Measurements from ENCODE around the gene CNOT8.
"Not testable (repeated sequence)": the region's sequence is repeated elsewhere in the genome, so short reads cannot be mapped to it uniquely, and the experiment has no call there.

The CNOT8 gene

GRCh38 chr5:154835701-154836052 is 22.8 kb upstream of the CNOT8 start:
- ATAC-seq, DNase-seq: not testable (repeated sequence)

GRCh38 chr5:154836225-154836624 is 22.2 kb upstream of the CNOT8 start:
- DNase-seq: no peak
- ATAC-seq: no peak

GRCh38 chr5:154837009-154837901 is 21.2 kb upstream of the CNOT8 start:
- ATAC-seq (no peak), DNase-seq (no peak)

- DNase-seq (no peak), ATAC-seq (peak; percentile 40)
Measured at GRCh38 chr5:154840435-154841272, 17.8 kb upstream of the CNOT8 start.

- no peak for DNase-seq
- ATAC-seq: no peak
Measured at GRCh38 chr5:154841273-154841661, 17.2 kb upstream of the CNOT8 start.

GRCh38 chr5:154842689-154843530 is 15.5 kb upstream of the CNOT8 start:
- no peak for ATAC-seq
- DNase-seq: no peak

- ATAC-seq: no peak
- DNase-seq: no peak
Measured at GRCh38 chr5:154844809-154845208, 13.6 kb upstream of the CNOT8 start.

- DNase-seq: no peak
- ATAC-seq: no peak
Measured at GRCh38 chr5:154849264-154849785, 9.1 kb upstream of the CNOT8 start.

- ATAC-seq (peak; percentile 34), DNase-seq (no peak)
Measured at GRCh38 chr5:154849791-154850201, 8.6 kb upstream of the CNOT8 start.

GRCh38 chr5:154850255-154851062 is 8.0 kb upstream of the CNOT8 start, which contains the start of gene FAXDC2:
TSS of gene FAXDC2 (minus strand) at chr5:154850603. CDS start at chr5:154838178, 12,425 bp downstream.
- DNase-seq (no peak), ATAC-seq (no peak)

- ATAC-seq: no peak
- no peak for DNase-seq
Measured at GRCh38 chr5:154851351-154851750, 7.1 kb upstream of the CNOT8 start.

GRCh38 chr5:154857530-154858296 is 714 bp upstream of the CNOT8 start:
- peak; percentile 66 for ATAC-seq
- DNase-seq: peak; percentile 87

- ATAC-seq (no peak), DNase-seq (peak; percentile 10)
Measured at GRCh38 chr5:154858972-154859871, 795 bp downstream of the CNOT8 start.

- peak; percentile 20 for DNase-seq
Measured at GRCh38 chr5:154860123-154860522, 1.7 kb downstream of the CNOT8 start.

GRCh38 chr5:154860765-154861164 is 2.3 kb downstream of the CNOT8 start:
- ATAC-seq (no peak), DNase-seq (no peak)

More at GRCh38 chr5:154860123-154860522, 1.7 kb downstream of the CNOT8 start:
- no peak for ATAC-seq

- no peak for ATAC-seq
- DNase-seq: no peak
Measured at GRCh38 chr5:154861946-154862345, 3.5 kb downstream of the CNOT8 start.

GRCh38 chr5:154862766-154863165 is 4.3 kb downstream of the CNOT8 start:
- ATAC-seq (no peak), DNase-seq (no peak)

- ATAC-seq: no peak
Measured at GRCh38 chr5:154863291-154864080, 5.1 kb downstream of the CNOT8 start.

More at GRCh38 chr5:154863291-154864080, 5.1 kb downstream of the CNOT8 start:
- no peak for DNase-seq

Data from stimulated activated naive CD8-positive, alpha-beta T cell treated with anti-CD3 and anti-CD28 coated beads, Interleukin-15, Interleukin-2, amounts not matched to agents 100 U/mL and 50 U/mL, for 24 hours (primary cell).